Cardiac muscle cell (in vitro differentiated cells and primary cell): Measurements from ENCODE around the gene SPARC. TPM values are rescaled to one million over a fixed set of nuclear protein-coding genes. Genes with fewer than 3 reads are reported as not detected.
"Not testable (repeated sequence)": the region's sequence is repeated elsewhere in the genome, so short reads cannot be mapped to it uniquely, and the experiment has no call there.

Experiments
- DNase-seq, 2 donors: peaks; one replicate each; pipeline versions ENCODE4 v3.0.0 to v3.0.0-alpha.2; 2010 to 2017; ENCODE audit warnings: low read depth in 1 of 2, low spot score in 1 of 2
- H3K27ac ChIP-seq: fragments of 200-600 bp; sonication (generic); 2 replicates; pipeline ENCODE4 v1.5.1; 2016
- H3K27me3 ChIP-seq: fragments of 200-600 bp; sonication (generic); 2 replicates; pipeline ENCODE4 v1.6.0; 2016; ENCODE audit warnings: control low read depth
- H3K36me3 ChIP-seq: fragments of 200-600 bp; sonication (generic); 2 replicates; pipeline ENCODE4 v1.5.1; 2016; ENCODE audit warnings: control low read depth
- H3K4me1 ChIP-seq: fragments of 200-600 bp; sonication (generic); 2 replicates; pipeline ENCODE4 v1.8.1; 2017; ENCODE audit warnings: low read depth, mild to moderate bottlenecking, mixed run types
- H3K4me3 ChIP-seq: fragments of 200-600 bp; sonication (generic); 2 replicates; pipeline ENCODE4 v1.5.1; 2016; ENCODE audit warnings: mild to moderate bottlenecking
- H3K9me3 ChIP-seq: fragments of 200-600 bp; sonication (generic); 2 replicates; pipeline ENCODE4 v1.5.1; 2017; ENCODE audit warnings: low read depth, mild to moderate bottlenecking, control low read depth
- CTCF ChIP-seq: IDR thresholded peaks from 2 replicates; pipeline ENCODE4 v1.5.1; 2012; ENCODE audit warnings: low read depth, mild to moderate bottlenecking, low read length
- polyA plus RNA-seq: library from polyadenylated mRNA; unstranded; fragments of >200 nt; fragmentation: Nextera tagmentation; extraction: Ambion mirVana; gene quantifications from 2 replicates; pipeline ENCODE4 v1.2.1, GENCODE V29; 2016
- total RNA-seq: library from RNA; depleted of rRNA; stranded (reverse); fragments of >200 nt; gene quantifications from 2 replicates; pipeline ENCODE4 v1.2.3, GENCODE V29; 2016

SPARC gene
- total and polyA plus RNA-seq, 2 experiments from 2014 or later, result 130 to 705 TPM

DNA sequence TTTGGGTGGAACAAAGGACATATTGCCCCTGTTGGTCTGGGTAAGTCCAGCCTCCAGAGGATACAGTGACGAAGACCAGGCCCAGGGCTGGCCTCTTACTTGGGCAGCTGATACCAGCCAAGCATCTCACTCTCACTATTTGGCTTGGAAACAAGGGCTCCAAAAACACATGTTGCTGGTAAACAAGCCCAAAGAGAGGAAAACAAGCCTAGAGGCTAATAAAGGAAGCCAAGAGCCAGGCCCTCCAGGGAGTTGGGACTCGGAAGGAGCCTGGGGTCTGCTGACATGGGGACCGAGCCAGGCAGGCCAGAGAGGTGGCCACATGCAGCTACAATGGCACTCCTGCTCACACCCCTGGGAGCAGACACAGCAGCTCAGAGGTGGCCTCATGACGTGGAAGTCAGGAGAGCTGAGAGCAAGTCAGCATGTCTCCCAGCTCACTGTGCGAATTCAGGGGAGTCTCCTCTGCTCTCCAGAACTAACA lies 5.7 kb downstream of the SPARC start:
- Histone ChIP-seq H3K4me3 (no peak overlapping the region), H3K9me3 (no peaks in the 10 kb centered on the region), H3K36me3 (no peaks in the 10 kb centered on the region), H3K4me1 (peaks cover 47% of the 10 kb centered on the region), H3K27me3 (no peaks in the 10 kb centered on the region), H3K27ac (peak overlapping the region; percentile 74)
- DNase-seq, result peak in 1 of 2 donors; percentile 53
- TF ChIP-seq CTCF, result no peak

GRCh38 chr5:151680156-151680505 lies 6.6 kb downstream of the SPARC start:
- H3K27ac ChIP-seq, H3K36me3 ChIP-seq, H3K9me3 ChIP-seq, H3K4me3 ChIP-seq, DNase-seq, H3K27me3 ChIP-seq: not testable (repeated sequence)
- peaks cover 49% of the 10 kb centered on the region for H3K4me1 ChIP-seq

DNA sequence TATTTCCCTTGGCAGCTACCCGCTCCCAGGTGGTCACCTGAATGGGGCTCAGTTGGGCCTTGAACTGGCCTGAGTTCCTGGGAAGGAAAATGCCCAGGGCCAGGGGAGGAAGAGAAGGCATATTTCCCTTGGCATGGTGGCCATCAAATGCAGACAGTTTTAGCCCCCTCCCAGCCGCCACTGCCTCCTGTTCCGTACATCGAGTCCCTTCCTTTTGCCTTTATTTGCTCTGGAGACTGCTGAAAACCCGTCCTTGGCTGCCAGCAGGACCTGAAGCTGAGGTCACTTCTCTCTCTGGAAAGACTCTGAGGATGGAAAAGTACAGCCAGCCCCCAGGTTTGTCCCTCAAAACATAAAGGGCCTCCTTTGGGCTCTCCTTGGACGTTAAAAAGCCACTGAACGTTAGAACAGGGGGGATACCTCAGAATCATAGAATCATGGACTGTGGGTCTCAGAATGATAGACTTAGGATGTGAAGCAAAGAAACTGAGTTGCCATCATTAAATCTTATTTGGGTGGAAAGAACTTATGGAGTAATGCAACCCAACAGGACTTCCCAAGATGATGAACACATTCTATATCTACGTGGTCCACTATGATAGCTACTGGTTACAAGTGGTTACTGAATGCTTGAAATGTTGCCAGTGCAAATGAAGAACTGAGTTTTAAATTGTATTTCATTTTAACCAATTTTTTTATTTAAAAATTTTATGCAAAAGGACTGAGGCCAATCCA lies 7.1 kb downstream of the SPARC start:
- Histone ChIP-seq H3K36me3 (no peaks in the 10 kb centered on the region), H3K9me3 (no peaks in the 10 kb centered on the region), H3K4me1 (peaks cover 45% of the 10 kb centered on the region), H3K4me3 (no peak overlapping the region), H3K27me3 (no peaks in the 10 kb centered on the region), H3K27ac (no peak overlapping the region)
- DNase-seq, result no peak
- TF ChIP-seq CTCF, result no peak

DNA sequence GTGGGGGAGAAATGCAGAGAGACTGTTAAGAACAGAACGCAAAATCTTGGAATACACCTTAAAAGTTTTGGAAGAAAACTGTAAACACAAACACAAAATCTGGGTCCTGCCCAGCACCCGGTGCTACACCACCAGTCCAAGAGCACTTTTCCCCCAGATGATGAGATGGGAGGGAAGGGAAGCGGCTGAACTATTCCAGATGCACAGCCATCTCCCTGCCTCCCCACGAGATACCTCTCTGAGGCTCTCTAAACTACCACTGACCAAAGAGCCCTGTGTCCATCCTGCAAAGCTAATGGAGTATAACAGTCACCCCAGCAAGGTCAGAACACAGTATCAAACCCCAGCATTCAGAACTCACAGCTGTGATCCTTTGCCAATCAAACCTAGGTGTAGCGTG lies 8.0 kb downstream of the SPARC start:
- Histone ChIP-seq H3K27me3 (no peaks in the 10 kb centered on the region), H3K9me3 (no peaks in the 10 kb centered on the region), H3K27ac (peak overlapping the region; percentile 42), H3K36me3 (no peaks in the 10 kb centered on the region), H3K4me3 (no peak overlapping the region), H3K4me1 (peaks cover 37% of the 10 kb centered on the region)
- no peak for DNase-seq
- TF ChIP-seq CTCF, result no peak

GRCh38 chr5:151677776-151678545 lies 8.8 kb downstream of the SPARC start:
- Histone ChIP-seq H3K4me1 (peaks cover 30% of the 10 kb centered on the region), H3K27me3 (no peaks in the 10 kb centered on the region), H3K4me3 (no peak overlapping the region), H3K36me3 (peaks cover 5% of the 10 kb centered on the region), H3K9me3 (no peaks in the 10 kb centered on the region), H3K27ac (peak overlapping the region; percentile 42)
- no peak for TF ChIP-seq CTCF
- peak in 1 of 2 donors; percentile 71 for DNase-seq

DNA sequence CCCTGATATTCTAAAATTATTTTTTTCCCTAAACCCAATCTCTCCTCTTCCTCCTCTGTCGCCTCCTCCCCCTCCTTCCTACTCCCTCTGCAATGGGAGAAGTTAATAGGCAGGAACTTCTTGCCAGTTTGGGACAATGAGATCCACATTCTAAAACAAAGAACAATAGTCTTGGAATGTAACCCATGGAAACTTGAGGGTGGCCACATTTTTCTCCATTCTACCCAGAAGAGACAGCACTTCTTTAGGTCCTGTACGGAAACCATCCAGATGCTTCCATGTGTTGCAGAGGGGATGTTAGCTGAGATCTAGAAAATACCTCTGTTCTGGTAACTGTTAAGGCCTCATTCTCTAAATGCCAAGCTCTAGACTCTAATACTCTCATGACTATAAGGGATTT lies 10.0 kb downstream of the SPARC start:
- Histone ChIP-seq H3K9me3 (no peaks in the 10 kb centered on the region), H3K27me3 (no peaks in the 10 kb centered on the region), H3K4me3 (no peak overlapping the region), H3K4me1 (peaks cover 24% of the 10 kb centered on the region), H3K36me3 (peaks cover 7% of the 10 kb centered on the region), H3K27ac (no peak overlapping the region)
- peak in 1 of 2 donors; percentile 65 for DNase-seq
- TF ChIP-seq CTCF, result no peak
